Measurements from ENCODE around the gene ACTG1. TPM values are rescaled to one million over a fixed set of nuclear protein-coding genes. Genes with fewer than 3 reads are reported as not detected.
A peak's percentile ranks its signal among the peaks of the same experiment; 100 is the strongest.

ACTG1 gene
- total and polyA plus RNA-seq, 2 of the 13 experiments (the other 11 are each of a cell fraction or from before 2014, with no cell fraction given) = 973 to 1,138 TPM

GRCh38 chr17:81511804-81512561, 616 bp downstream of the ACTG1 start (continued):
- TF ChIP-seq NPAS2 (CRISPR knock-in tag; IDR thresholded peaks at IDR 0.05; ENCODE audit: borderline replicate concordance) = no peak
- TF ChIP-seq TEAD2 (CRISPR knock-in tag; IDR thresholded peaks at IDR 0.05) = no peak
- TF ChIP-seq MAFG (CRISPR knock-in tag; IDR thresholded peaks at IDR 0.05) = no peak
- TF ChIP-seq ZNF230 (CRISPR knock-in tag; IDR thresholded peaks at IDR 0.05) = no peak
- TF ChIP-seq NR1H2 (CRISPR knock-in tag; IDR thresholded peaks at IDR 0.05; ENCODE audit: borderline replicate concordance, low read depth) = no peak
- TF ChIP-seq ZNF3 (CRISPR knock-in tag; IDR thresholded peaks at IDR 0.05) = no peak
- 0 out of 2 replicates have a peak, but pooled peaks have one; percentile 13 for TF ChIP-seq HDAC2 (CRISPR knock-in tag; IDR thresholded peaks at IDR 0.05)
- no peak for TF ChIP-seq ELF4 (CRISPR knock-in tag; IDR thresholded peaks at IDR 0.05; ENCODE audit: borderline replicate concordance)
- TF ChIP-seq, protein P1, sequence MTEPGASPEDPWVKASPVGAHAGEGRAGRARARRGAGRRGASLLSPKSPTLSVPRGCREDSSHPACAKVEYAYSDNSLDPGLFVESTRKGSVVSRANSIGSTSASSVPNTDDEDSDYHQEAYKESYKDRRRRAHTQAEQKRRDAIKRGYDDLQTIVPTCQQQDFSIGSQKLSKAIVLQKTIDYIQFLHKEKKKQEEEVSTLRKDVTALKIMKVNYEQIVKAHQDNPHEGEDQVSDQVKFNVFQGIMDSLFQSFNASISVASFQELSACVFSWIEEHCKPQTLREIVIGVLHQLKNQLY (CRISPR knock-in tag; IDR thresholded peaks at IDR 0.05) = no peak
- no peak for TF ChIP-seq ZSCAN25 (CRISPR knock-in tag; IDR thresholded peaks at IDR 0.05)
- TF ChIP-seq ZNF275 (CRISPR knock-in tag; IDR thresholded peaks at IDR 0.05; ENCODE audit: borderline replicate concordance) = no peak
- no peak for TF ChIP-seq CBX2 (IDR thresholded peaks at IDR 0.05; ENCODE audit: low read depth, low read length)
- TF ChIP-seq CBX2 (CRISPR knock-in tag; IDR thresholded peaks at IDR 0.05; ENCODE audit: low read depth) = no peak
- no peak for TF ChIP-seq ZNF576 (CRISPR knock-in tag; IDR thresholded peaks at IDR 0.05)
- no peak for TF ChIP-seq RARA (CRISPR knock-in tag; IDR thresholded peaks at IDR 0.05)
- no peak for TF ChIP-seq NFKBIZ (CRISPR knock-in tag; IDR thresholded peaks at IDR 0.05)
- peak; percentile 86; the same call in 1 of the 2 replicates for TF ChIP-seq AKAP8 (CRISPR knock-in tag; IDR thresholded peaks at IDR 0.05)
- TF ChIP-seq, protein P2, sequence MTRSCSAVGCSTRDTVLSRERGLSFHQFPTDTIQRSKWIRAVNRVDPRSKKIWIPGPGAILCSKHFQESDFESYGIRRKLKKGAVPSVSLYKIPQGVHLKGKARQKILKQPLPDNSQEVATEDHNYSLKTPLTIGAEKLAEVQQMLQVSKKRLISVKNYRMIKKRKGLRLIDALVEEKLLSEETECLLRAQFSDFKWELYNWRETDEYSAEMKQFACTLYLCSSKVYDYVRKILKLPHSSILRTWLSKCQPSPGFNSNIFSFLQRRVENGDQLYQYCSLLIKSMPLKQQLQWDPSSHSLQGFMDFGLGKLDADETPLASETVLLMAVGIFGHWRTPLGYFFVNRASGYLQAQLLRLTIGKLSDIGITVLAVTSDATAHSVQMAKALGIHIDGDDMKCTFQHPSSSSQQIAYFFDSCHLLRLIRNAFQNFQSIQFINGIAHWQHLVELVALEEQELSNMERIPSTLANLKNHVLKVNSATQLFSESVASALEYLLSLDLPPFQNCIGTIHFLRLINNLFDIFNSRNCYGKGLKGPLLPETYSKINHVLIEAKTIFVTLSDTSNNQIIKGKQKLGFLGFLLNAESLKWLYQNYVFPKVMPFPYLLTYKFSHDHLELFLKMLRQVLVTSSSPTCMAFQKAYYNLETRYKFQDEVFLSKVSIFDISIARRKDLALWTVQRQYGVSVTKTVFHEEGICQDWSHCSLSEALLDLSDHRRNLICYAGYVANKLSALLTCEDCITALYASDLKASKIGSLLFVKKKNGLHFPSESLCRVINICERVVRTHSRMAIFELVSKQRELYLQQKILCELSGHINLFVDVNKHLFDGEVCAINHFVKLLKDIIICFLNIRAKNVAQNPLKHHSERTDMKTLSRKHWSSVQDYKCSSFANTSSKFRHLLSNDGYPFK (CRISPR knock-in tag; IDR thresholded peaks at IDR 0.05; ENCODE audit: borderline replicate concordance) = no peak
- 0 out of 2 replicates have a peak, but pooled peaks have one; percentile 51 for TF ChIP-seq ZNF775 (CRISPR knock-in tag; IDR thresholded peaks at IDR 0.05; ENCODE audit: borderline replicate concordance)
- TF ChIP-seq ZFP62 (CRISPR knock-in tag; IDR thresholded peaks at IDR 0.05) = no peak
- TF ChIP-seq ZNF296 (CRISPR knock-in tag; conservative IDR thresholded peaks at IDR 0.05) = no peak
- no peak for TF ChIP-seq ZNF256 (CRISPR knock-in tag; conservative IDR thresholded peaks at IDR 0.05)
- no peak for TF ChIP-seq ZNF792 (CRISPR knock-in tag; IDR thresholded peaks at IDR 0.05)
- TF ChIP-seq RBFOX2 (IDR thresholded peaks at IDR 0.05; ENCODE audit: low read depth, low read length) = peak; percentile 92
- TF ChIP-seq FOXA3 (CRISPR knock-in tag; IDR thresholded peaks at IDR 0.05) = no peak
- TF ChIP-seq ZNF180 (CRISPR knock-in tag; IDR thresholded peaks at IDR 0.05; ENCODE audit: borderline replicate concordance, low read depth) = no peak
- TF ChIP-seq SNAI1 (CRISPR knock-in tag; IDR thresholded peaks at IDR 0.05; ENCODE audit: borderline replicate concordance) = no peak
- no peak for TF ChIP-seq SSRP1 (CRISPR knock-in tag; IDR thresholded peaks at IDR 0.05)
- no peak for TF ChIP-seq ZNF556 (CRISPR knock-in tag; IDR thresholded peaks at IDR 0.05; ENCODE audit: borderline replicate concordance)
